Caco-2 (cell line): ENCODE results near the gene GPATCH11. TPM values are rescaled to one million over a fixed set of nuclear protein-coding genes. Genes with fewer than 3 reads are reported as not detected.

Experiments used
- BruUV-seq: library from RNA; stranded (reverse); fragments of 400-500 nt; replicated peaks from 2 replicates; lab custom pipeline; 2021; lab: Mats Ljungman, UMichigan
- CTCF ChIA-PET: fragments of 300-600 bp; sonication (Branson Sonifier 250); formaldehyde crosslinking; loops from one replicate; lab custom pipeline; 2022; ENCODE audit warnings: antibody characterized with exemption; lab: Charles Lee
- POLR2A ChIA-PET: fragments of 300-600 bp; sonication (Branson Sonifier 250); formaldehyde crosslinking; loops from one replicate; lab custom pipeline; 2022; ENCODE audit warnings: antibody characterized with exemption; lab: Charles Lee
- DNase-seq, 2 experiments: peaks; one replicate each; pipeline versions ENCODE4 v3.0.0 to v3.0.0-alpha.2; 2020 to 2022
- H3K27me3 ChIP-seq: replicated peaks from 2 replicates; pipeline ENCODE4 v1.6.0; 2011; ENCODE audit warnings: low read length; ENCODE audit not compliant: control insufficient read depth, insufficient read depth
- H3K36me3 ChIP-seq: 2 replicates; pipeline ENCODE4 v1.5.1; 2011; ENCODE audit warnings: low read length; ENCODE audit not compliant: control insufficient read depth, insufficient read depth
- H3K4me1 ChIP-seq: fragments of 250-450 bp; sonication (Bioruptor Pico); 2 replicates; pipeline ENCODE4 v1.5.1; 2020; ENCODE audit warnings: mild to moderate bottlenecking
- H3K4me3 ChIP-seq: 2 replicates; pipeline ENCODE4 v1.5.1; 2011; ENCODE audit warnings: low read depth, mild to moderate bottlenecking, control low read depth, low read length
- H3K9me3 ChIP-seq: fragments of 250-450 bp; sonication (Bioruptor Pico); 2 replicates; pipeline ENCODE4 v1.5.1; 2020; ENCODE audit warnings: mild to moderate bottlenecking, moderate library complexity
- H3K27ac Mint-ChIP-seq: one replicate; pipeline ENCODE4 v1.8.0; 2022; ENCODE audit warnings: mixed read lengths; ENCODE audit not compliant: unreplicated experiment
- H3K27me3 Mint-ChIP-seq: one replicate; pipeline ENCODE4 v1.8.0; 2022; ENCODE audit warnings: mixed read lengths; ENCODE audit not compliant: insufficient read depth, unreplicated experiment
- H3K36me3 Mint-ChIP-seq: one replicate; pipeline ENCODE4 v1.8.0; 2022; ENCODE audit warnings: mild to moderate bottlenecking, mixed read lengths; ENCODE audit not compliant: insufficient read depth, unreplicated experiment
- H3K4me1 Mint-ChIP-seq: one replicate; pipeline ENCODE4 v1.8.0; 2022; ENCODE audit warnings: low read depth, mixed read lengths; ENCODE audit not compliant: unreplicated experiment
- H3K4me3 Mint-ChIP-seq: one replicate; pipeline ENCODE4 v1.8.0; 2022; ENCODE audit warnings: mild to moderate bottlenecking, moderate library complexity, mixed read lengths; ENCODE audit not compliant: unreplicated experiment
- H3K9me3 Mint-ChIP-seq: one replicate; pipeline ENCODE4 v1.8.0; 2022; ENCODE audit warnings: mixed read lengths; ENCODE audit not compliant: unreplicated experiment
- CTCF ChIP-seq, 2 experiments: fragments of 200-600 bp in 1 of 2; IDR thresholded peaks; 1 replicate in 1 of 2; 2 replicates in 1 of 2; pipeline versions ENCODE4 v1.5.1 to v1.8.0; 2011 to 2022; ENCODE audit warnings: antibody characterized with exemption in 1 of 2, control low read depth in 1 of 2, inconsistent platforms in 1 of 2, low read depth in 1 of 2, low read length in 1 of 2, mild to moderate bottlenecking in 1 of 2, moderate library complexity in 1 of 2; ENCODE audit not compliant: insufficient read depth in 1 of 2, severe bottlenecking in 1 of 2, unreplicated experiment in 1 of 2
- intact Hi-C: fragments of 100-400 bp; cut with micrococcal nuclease; formaldehyde crosslinking; loops from one replicate; pipeline ENCODE4 v1.10.0; 2022; ENCODE audit not compliant: unreplicated experiment
- total RNA-seq: library from RNA; stranded (reverse); gene quantifications from 2 replicates; pipeline ENCODE4 v1.2.3, GENCODE V29; 2022

GPATCH11 gene
- total RNA-seq, 1 experiment from 2014 or later: 8.3 TPM

GRCh38 chr2:37091873-37092272 is 7.6 kb downstream of the GPATCH11 start:
- H3K36me3 Mint-ChIP-seq: peaks cover 16% of the 10 kb centered on the region
- ChIA-PET CTCF (no interaction called here), POLR2A (no interaction called here)
- Histone ChIP-seq H3K4me1 (no peaks in the 10 kb centered on the region), H3K27me3 (no peaks in the 10 kb centered on the region), H3K4me3 (no peak overlapping the region), H3K36me3 (no peaks in the 10 kb centered on the region; the same call in 1 of the 2 replicates), H3K9me3 (no peaks in the 10 kb centered on the region)
- H3K4me3 Mint-ChIP-seq: no peak overlapping the region
- TF ChIP-seq CTCF (IDR thresholded peaks at IDR 0.05; ENCODE audit: insufficient read depth in 1 of 2, low read depth in 1 of 2, low read length in 1 of 2, severe bottlenecking in 1 of 2, unreplicated experiment in 1 of 2): no peak
- H3K27me3 Mint-ChIP-seq: no peaks in the 10 kb centered on the region
- DNase-seq: no peak
- intact Hi-C loops: no loop called here
- H3K9me3 Mint-ChIP-seq: no peaks in the 10 kb centered on the region
- H3K4me1 Mint-ChIP-seq: peaks cover 8% of the 10 kb centered on the region
- no TSS peak for BruUV-seq
- no peak overlapping the region for H3K27ac Mint-ChIP-seq

DNA sequence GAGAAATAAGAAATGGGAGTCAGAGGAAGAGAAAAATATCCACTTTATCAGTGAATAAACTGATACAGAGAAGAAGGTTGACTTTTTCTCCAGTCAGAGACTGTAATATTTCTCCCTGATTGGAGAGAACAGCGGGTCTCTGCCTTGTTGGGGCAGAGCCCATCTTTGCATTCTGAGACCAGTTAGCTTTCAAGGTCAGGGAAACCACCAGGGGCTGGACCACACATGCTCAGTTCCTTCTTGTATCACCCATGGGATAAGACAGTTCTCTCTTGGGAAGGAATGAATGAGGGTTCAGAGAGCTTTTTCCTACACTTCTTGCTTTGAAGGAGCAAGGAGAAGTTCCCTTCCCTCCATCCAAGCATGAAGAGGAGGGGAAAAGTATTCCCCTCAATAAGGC is 12.2 kb downstream of the GPATCH11 start:
- Mint-ChIP-seq H3K4me3 (no peak overlapping the region), H3K4me1 (no peaks in the 10 kb centered on the region), H3K27ac (no peak overlapping the region), H3K36me3 (peaks cover 15% of the 10 kb centered on the region), H3K27me3 (no peaks in the 10 kb centered on the region), H3K9me3 (no peaks in the 10 kb centered on the region)
- H3K4me1 ChIP-seq: no peaks in the 10 kb centered on the region
- no peak overlapping the region for H3K4me3 ChIP-seq
- TF ChIP-seq CTCF (IDR thresholded peaks at IDR 0.05; ENCODE audit: insufficient read depth in 1 of 2, low read depth in 1 of 2, low read length in 1 of 2, severe bottlenecking in 1 of 2, unreplicated experiment in 1 of 2): no peak
- CTCF ChIA-PET: no interaction called here
- POLR2A ChIA-PET: no interaction called here
- H3K9me3 ChIP-seq: no peaks in the 10 kb centered on the region
- no TSS peak for BruUV-seq
- no peaks in the 10 kb centered on the region for H3K27me3 ChIP-seq
- DNase-seq: no peak
- intact Hi-C loops: no loop called here
- no peaks in the 10 kb centered on the region; the same call in 1 of the 2 replicates for H3K36me3 ChIP-seq

- no peak overlapping the region for H3K4me3 Mint-ChIP-seq
- DNase-seq: no peak
- intact Hi-C loops: no loop called here
- Histone ChIP-seq H3K9me3 (no peaks in the 10 kb centered on the region), H3K4me3 (no peak overlapping the region), H3K36me3 (no peaks in the 10 kb centered on the region), H3K4me1 (no peaks in the 10 kb centered on the region; the same call in 1 of the 2 replicates), H3K27me3 (no peaks in the 10 kb centered on the region)
- no peak for TF ChIP-seq CTCF (IDR thresholded peaks at IDR 0.05; ENCODE audit: insufficient read depth in 1 of 2, low read depth in 1 of 2, low read length in 1 of 2, severe bottlenecking in 1 of 2, unreplicated experiment in 1 of 2)
- no peak overlapping the region for H3K27ac Mint-ChIP-seq
- BruUV-seq: no TSS peak
- peaks cover 15% of the 10 kb centered on the region for H3K36me3 Mint-ChIP-seq
- ChIA-PET CTCF (no interaction called here), POLR2A (no interaction called here)
- no peaks in the 10 kb centered on the region for H3K27me3 Mint-ChIP-seq
- H3K9me3 Mint-ChIP-seq: no peaks in the 10 kb centered on the region
- H3K4me1 Mint-ChIP-seq: no peaks in the 10 kb centered on the region
Observed at GRCh38 chr2:37098416-37099118, 14.2 kb downstream of the GPATCH11 start.
